Dendritic cell treated with granulocyte-macrophage colony-stimulating factor and Interleukin-4, amounts not matched to agents 40 ng/mL and 50 ng/mL, for 4 days (primary cell): ENCODE measurements around the gene TFB1M.

Source experiments
- H3K27ac Mint-ChIP-seq: one replicate; pipeline ENCODE4 v1.8.0; 2022; ENCODE audit warnings: mild to moderate bottlenecking, mixed read lengths
- H3K27me3 Mint-ChIP-seq: one replicate; pipeline ENCODE4 v1.8.0; 2022; ENCODE audit warnings: mild to moderate bottlenecking, mixed read lengths
- H3K36me3 Mint-ChIP-seq: one replicate; pipeline ENCODE4 v1.8.0; 2022; ENCODE audit warnings: low read depth, mixed read lengths
- H3K4me1 Mint-ChIP-seq: one replicate; pipeline ENCODE4 v1.8.0; 2022; ENCODE audit warnings: low read depth, mixed read lengths
- H3K4me3 Mint-ChIP-seq: one replicate; pipeline ENCODE4 v1.8.0; 2022; ENCODE audit warnings: mild to moderate bottlenecking, moderate library complexity, mixed read lengths
- H3K9me3 Mint-ChIP-seq: one replicate; pipeline ENCODE4 v1.8.0; 2022; ENCODE audit warnings: mixed read lengths
- intact Hi-C: fragments of 100-400 bp; cut with micrococcal nuclease; formaldehyde crosslinking; loops from one replicate; pipeline ENCODE4 v1.15.0; 2022

Gene TFB1M

GRCh38 chr6:155309150-155309549, 5.1 kb downstream of the TFB1M start:
- H3K4me1 Mint-ChIP-seq: peaks cover 9% of the 10 kb centered on the region
- no peak overlapping the region for H3K4me3 Mint-ChIP-seq
- H3K36me3 Mint-ChIP-seq: peaks cover 52% of the 10 kb centered on the region
- no peaks in the 10 kb centered on the region for H3K27me3 Mint-ChIP-seq
- intact Hi-C loops: no loop called here
- no peak overlapping the region for H3K27ac Mint-ChIP-seq
- peaks cover 7% of the 10 kb centered on the region for H3K9me3 Mint-ChIP-seq

GRCh38 chr6:155306958-155307357, 7.3 kb downstream of the TFB1M start:
- Mint-ChIP-seq H3K4me1 (peaks cover 9% of the 10 kb centered on the region), H3K9me3 (peaks cover 9% of the 10 kb centered on the region), H3K4me3 (no peak overlapping the region), H3K27ac (no peak overlapping the region), H3K36me3 (peaks cover 63% of the 10 kb centered on the region), H3K27me3 (no peaks in the 10 kb centered on the region)
- intact Hi-C loops: no loop called here

GRCh38 chr6:155303361-155303870, 10.9 kb downstream of the TFB1M start:
- Mint-ChIP-seq H3K36me3 (peaks cover 61% of the 10 kb centered on the region), H3K9me3 (peaks cover 9% of the 10 kb centered on the region), H3K4me3 (no peak overlapping the region), H3K27ac (no peak overlapping the region), H3K27me3 (no peaks in the 10 kb centered on the region), H3K4me1 (no peaks in the 10 kb centered on the region)
- intact Hi-C loops: no loop called here

- H3K27me3 Mint-ChIP-seq: no peaks in the 10 kb centered on the region
- H3K4me3 Mint-ChIP-seq: no peak overlapping the region
- H3K36me3 Mint-ChIP-seq: peaks cover 62% of the 10 kb centered on the region
- H3K27ac Mint-ChIP-seq: no peak overlapping the region
- H3K4me1 Mint-ChIP-seq: no peaks in the 10 kb centered on the region
- intact Hi-C loops: no loop called here
- H3K9me3 Mint-ChIP-seq: peaks cover 9% of the 10 kb centered on the region
These were observed 12.4 kb downstream of the TFB1M start for GRCh38 chr6:155301867-155302266.

- no peak overlapping the region for H3K27ac Mint-ChIP-seq
- no peaks in the 10 kb centered on the region for H3K27me3 Mint-ChIP-seq
- H3K9me3 Mint-ChIP-seq: no peaks in the 10 kb centered on the region
- no peaks in the 10 kb centered on the region for H3K4me1 Mint-ChIP-seq
- H3K4me3 Mint-ChIP-seq: no peak overlapping the region
- peaks cover 67% of the 10 kb centered on the region for H3K36me3 Mint-ChIP-seq
- intact Hi-C loops: no loop called here
These were observed 16.6 kb downstream of the TFB1M start for GRCh38 chr6:155297669-155298068.

- no peak overlapping the region for H3K4me3 Mint-ChIP-seq
- peaks cover 81% of the 10 kb centered on the region for H3K36me3 Mint-ChIP-seq
- intact Hi-C loops: no loop called here
- no peak overlapping the region for H3K27ac Mint-ChIP-seq
- H3K4me1 Mint-ChIP-seq: no peaks in the 10 kb centered on the region
- no peaks in the 10 kb centered on the region for H3K9me3 Mint-ChIP-seq
- no peaks in the 10 kb centered on the region for H3K27me3 Mint-ChIP-seq
These were observed 21.6 kb downstream of the TFB1M start for GRCh38 chr6:155292711-155293110.

- H3K27me3 Mint-ChIP-seq: no peaks in the 10 kb centered on the region
- no peaks in the 10 kb centered on the region for H3K9me3 Mint-ChIP-seq
- H3K27ac Mint-ChIP-seq: no peak overlapping the region
- no peak overlapping the region for H3K4me3 Mint-ChIP-seq
- H3K4me1 Mint-ChIP-seq: no peaks in the 10 kb centered on the region
- H3K36me3 Mint-ChIP-seq: peaks cover 74% of the 10 kb centered on the region
- intact Hi-C loops: no loop called here
These were observed 23.0 kb downstream of the TFB1M start for GRCh38 chr6:155291291-155291690.

- no peaks in the 10 kb centered on the region for H3K27me3 Mint-ChIP-seq
- no peaks in the 10 kb centered on the region for H3K9me3 Mint-ChIP-seq
- peaks cover 69% of the 10 kb centered on the region for H3K36me3 Mint-ChIP-seq
- no peaks in the 10 kb centered on the region for H3K4me1 Mint-ChIP-seq
- no peak overlapping the region for H3K4me3 Mint-ChIP-seq
- intact Hi-C loops: no loop called here
- no peak overlapping the region for H3K27ac Mint-ChIP-seq
These were observed 23.8 kb downstream of the TFB1M start for GRCh38 chr6:155290491-155290890.

GRCh38 chr6:155287762-155288161, 26.5 kb downstream of the TFB1M start:
- Mint-ChIP-seq H3K36me3 (peaks cover 64% of the 10 kb centered on the region), H3K4me1 (no peaks in the 10 kb centered on the region), H3K27me3 (no peaks in the 10 kb centered on the region), H3K9me3 (no peaks in the 10 kb centered on the region), H3K4me3 (no peak overlapping the region), H3K27ac (no peak overlapping the region)
- intact Hi-C loops: no loop called here

GRCh38 chr6:155284775-155285174, 29.5 kb downstream of the TFB1M start:
- Mint-ChIP-seq H3K9me3 (no peaks in the 10 kb centered on the region), H3K4me1 (no peaks in the 10 kb centered on the region), H3K27ac (no peak overlapping the region), H3K27me3 (no peaks in the 10 kb centered on the region), H3K4me3 (no peak overlapping the region), H3K36me3 (peaks cover 55% of the 10 kb centered on the region)
- intact Hi-C loops: no loop called here

- Mint-ChIP-seq H3K27ac (no peak overlapping the region), H3K9me3 (no peaks in the 10 kb centered on the region), H3K27me3 (no peaks in the 10 kb centered on the region), H3K4me1 (peaks cover 2% of the 10 kb centered on the region), H3K4me3 (no peak overlapping the region), H3K36me3 (peaks cover 36% of the 10 kb centered on the region)
- intact Hi-C loops: no loop called here
These were observed 35.8 kb downstream of the TFB1M start for GRCh38 chr6:155278319-155279049.

- H3K27ac Mint-ChIP-seq: no peak overlapping the region
- H3K4me3 Mint-ChIP-seq: no peak overlapping the region
- H3K4me1 Mint-ChIP-seq: peaks cover 5% of the 10 kb centered on the region
- intact Hi-C loops: no loop called here
- H3K9me3 Mint-ChIP-seq: no peaks in the 10 kb centered on the region
- H3K36me3 Mint-ChIP-seq: peaks cover 47% of the 10 kb centered on the region
- no peaks in the 10 kb centered on the region for H3K27me3 Mint-ChIP-seq
These were observed 37.6 kb downstream of the TFB1M start for GRCh38 chr6:155276638-155277037.

GRCh38 chr6:155275808-155276480, 38.3 kb downstream of the TFB1M start:
- Mint-ChIP-seq H3K27me3 (no peaks in the 10 kb centered on the region), H3K36me3 (peaks cover 42% of the 10 kb centered on the region), H3K9me3 (no peaks in the 10 kb centered on the region), H3K4me1 (peaks cover 5% of the 10 kb centered on the region), H3K27ac (no peak overlapping the region), H3K4me3 (no peak overlapping the region)
- intact Hi-C loops: no loop called here

GRCh38 chr6:155274533-155274932, 39.8 kb downstream of the TFB1M start:
- Mint-ChIP-seq H3K4me1 (peaks cover 5% of the 10 kb centered on the region), H3K27ac (no peak overlapping the region), H3K9me3 (no peaks in the 10 kb centered on the region), H3K4me3 (no peak overlapping the region), H3K27me3 (no peaks in the 10 kb centered on the region), H3K36me3 (peaks cover 38% of the 10 kb centered on the region)
- intact Hi-C loops: no loop called here
